DOHH2 (cell line): Measurements from ENCODE around the gene RAB23.

Experiments used
- H3F3A ChIP-seq: fragments of 200-600 bp; sonication (generic), shearing (Covaris generic); 2 replicates; pipeline ENCODE4 v1.6.0; 2016; ENCODE audit warnings: antibody characterized with exemption, mild to moderate bottlenecking; ENCODE audit not compliant: control insufficient read depth, insufficient read depth
- H3K27ac ChIP-seq: fragments of 200-600 bp; sonication (generic); 2 replicates; pipeline ENCODE4 v1.5.1; 2014; ENCODE audit warnings: low read depth, mild to moderate bottlenecking, low read length, moderate library complexity
- H3K27me3 ChIP-seq: fragments of 200-600 bp; sonication (generic); 2 replicates; pipeline ENCODE4 v1.6.1; 2014; ENCODE audit warnings: mild to moderate bottlenecking, low read length, mixed read lengths; ENCODE audit not compliant: control insufficient read depth
- H3K36me3 ChIP-seq: fragments of 200-600 bp; sonication (generic); 2 replicates; pipeline ENCODE4 v1.6.1; 2014; ENCODE audit warnings: mild to moderate bottlenecking, low read length, moderate library complexity, mixed read lengths; ENCODE audit not compliant: control insufficient read depth
- H3K4me1 ChIP-seq: fragments of 200-600 bp; sonication (generic); 2 replicates; pipeline ENCODE4 v1.6.1; 2014; ENCODE audit warnings: mild to moderate bottlenecking, low read length, mixed read lengths; ENCODE audit not compliant: control insufficient read depth
- H3K4me2 ChIP-seq: fragments of 200-600 bp; sonication (generic); 2 replicates; pipeline ENCODE4 v1.6.0; 2014; ENCODE audit warnings: mild to moderate bottlenecking, low read length, moderate library complexity
- H3K4me3 ChIP-seq: fragments of 200-600 bp; sonication (generic); 2 replicates; pipeline ENCODE4 v1.5.1; 2014; ENCODE audit warnings: mild to moderate bottlenecking, low read length, mixed read lengths
- H3K79me2 ChIP-seq: fragments of 200-600 bp; sonication (generic); 2 replicates; pipeline ENCODE4 v1.6.1; 2014; ENCODE audit warnings: mild to moderate bottlenecking, low read length, mixed read lengths; ENCODE audit not compliant: control insufficient read depth
- H3K9me2 ChIP-seq: fragments of 200-600 bp; sonication (generic); replicated peaks from 2 replicates; pipeline ENCODE4 v1.6.1; 2014; ENCODE audit warnings: mild to moderate bottlenecking, low read length, mixed read lengths; ENCODE audit not compliant: control insufficient read depth
- H3K9me3 ChIP-seq: fragments of 200-600 bp; sonication (generic); 2 replicates; pipeline ENCODE4 v1.6.1; 2014; ENCODE audit warnings: antibody characterized with exemption, low read length, mixed read lengths; ENCODE audit not compliant: control insufficient read depth, insufficient read depth
- H4K20me1 ChIP-seq: fragments of 200-600 bp; sonication (generic); 2 replicates; pipeline ENCODE4 v1.6.0; 2014; ENCODE audit warnings: low read depth, mild to moderate bottlenecking, antibody characterized with exemption, low read length, moderate library complexity; ENCODE audit not compliant: control insufficient read depth, insufficient read depth
- EZH2phosphoT487 ChIP-seq: fragments of 200-600 bp; sonication (generic); IDR thresholded peaks from 2 replicates; pipeline ENCODE4 v1.6.1; 2017; ENCODE audit warnings: borderline replicate concordance, mild to moderate bottlenecking, antibody characterized with exemption, low read length, moderate library complexity, mixed read lengths
- TF ChIP-seq, protein P1 (sequence below): fragments of 200-600 bp; sonication (generic); IDR thresholded peaks from one replicate; pipeline ENCODE4 v1.5.1; 2014; ENCODE audit warnings: antibody characterized with exemption, mild to moderate bottlenecking, low read depth, low read length; ENCODE audit not compliant: poor library complexity, severe bottlenecking

RAB23 gene

DNA sequence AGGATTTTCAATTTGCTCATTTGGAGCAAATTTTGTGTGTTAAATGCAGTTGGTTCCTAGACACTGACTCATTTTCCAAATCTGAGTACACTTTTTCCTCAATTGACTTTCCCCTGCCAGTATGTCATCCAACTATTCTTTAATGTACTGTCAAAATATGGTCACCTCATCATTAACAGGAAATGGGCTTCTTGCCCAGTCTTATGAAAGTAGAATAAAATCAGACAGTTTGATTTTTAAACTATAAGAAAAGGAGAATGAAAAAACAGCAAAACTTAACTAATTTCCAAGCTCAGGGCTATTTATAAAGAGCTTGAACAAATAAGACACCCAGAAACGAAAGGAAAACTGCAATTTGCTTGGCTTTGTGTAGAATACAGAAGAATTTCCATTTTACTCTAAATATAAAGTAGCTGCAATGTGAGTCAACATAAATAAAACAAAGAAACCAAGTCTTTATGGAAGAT lies 43.7 kb upstream of the RAB23 start:
- Histone ChIP-seq H3K4me2 (no peak overlapping the region), H3K79me2 (no peaks in the 10 kb centered on the region), H3K9me3 (no peaks in the 10 kb centered on the region), H3K27me3 (peaks cover 8% of the 10 kb centered on the region), H3K4me3 (no peak overlapping the region), H4K20me1 (no peaks in the 10 kb centered on the region), H3K27ac (no peak overlapping the region), H3K4me1 (no peaks in the 10 kb centered on the region), H3K9me2 (no peaks in the 10 kb centered on the region), H3F3A (no peaks in the 10 kb centered on the region), H3K36me3 (no peaks in the 10 kb centered on the region)
- TF ChIP-seq EZH2phosphoT487 = no peak
- TF ChIP-seq, protein P1, sequence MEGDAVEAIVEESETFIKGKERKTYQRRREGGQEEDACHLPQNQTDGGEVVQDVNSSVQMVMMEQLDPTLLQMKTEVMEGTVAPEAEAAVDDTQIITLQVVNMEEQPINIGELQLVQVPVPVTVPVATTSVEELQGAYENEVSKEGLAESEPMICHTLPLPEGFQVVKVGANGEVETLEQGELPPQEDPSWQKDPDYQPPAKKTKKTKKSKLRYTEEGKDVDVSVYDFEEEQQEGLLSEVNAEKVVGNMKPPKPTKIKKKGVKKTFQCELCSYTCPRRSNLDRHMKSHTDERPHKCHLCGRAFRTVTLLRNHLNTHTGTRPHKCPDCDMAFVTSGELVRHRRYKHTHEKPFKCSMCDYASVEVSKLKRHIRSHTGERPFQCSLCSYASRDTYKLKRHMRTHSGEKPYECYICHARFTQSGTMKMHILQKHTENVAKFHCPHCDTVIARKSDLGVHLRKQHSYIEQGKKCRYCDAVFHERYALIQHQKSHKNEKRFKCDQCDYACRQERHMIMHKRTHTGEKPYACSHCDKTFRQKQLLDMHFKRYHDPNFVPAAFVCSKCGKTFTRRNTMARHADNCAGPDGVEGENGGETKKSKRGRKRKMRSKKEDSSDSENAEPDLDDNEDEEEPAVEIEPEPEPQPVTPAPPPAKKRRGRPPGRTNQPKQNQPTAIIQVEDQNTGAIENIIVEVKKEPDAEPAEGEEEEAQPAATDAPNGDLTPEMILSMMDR = no peak

DNA sequence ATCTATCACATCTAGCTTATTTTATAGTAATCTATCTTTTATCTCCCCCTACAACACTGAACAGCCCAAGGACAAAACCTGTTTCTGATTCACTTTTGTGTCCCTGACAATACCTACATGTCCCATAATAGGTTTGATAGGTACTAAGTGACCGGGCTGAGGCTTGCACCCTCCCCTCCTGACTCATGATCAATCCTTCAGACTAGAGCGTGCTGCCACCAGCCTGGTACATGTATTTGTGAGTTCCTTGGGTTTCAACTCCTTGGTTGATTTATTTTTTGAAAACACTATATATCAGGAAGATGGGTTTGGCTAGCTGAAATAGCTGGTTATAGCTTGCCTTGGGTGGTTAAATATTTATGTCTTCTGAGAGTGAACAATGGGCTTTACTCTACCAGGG lies 41.6 kb upstream of the RAB23 start:
- H3K4me2 ChIP-seq = no peak overlapping the region
- no peaks in the 10 kb centered on the region for H4K20me1 ChIP-seq
- no peak overlapping the region for H3K27ac ChIP-seq

DNA sequence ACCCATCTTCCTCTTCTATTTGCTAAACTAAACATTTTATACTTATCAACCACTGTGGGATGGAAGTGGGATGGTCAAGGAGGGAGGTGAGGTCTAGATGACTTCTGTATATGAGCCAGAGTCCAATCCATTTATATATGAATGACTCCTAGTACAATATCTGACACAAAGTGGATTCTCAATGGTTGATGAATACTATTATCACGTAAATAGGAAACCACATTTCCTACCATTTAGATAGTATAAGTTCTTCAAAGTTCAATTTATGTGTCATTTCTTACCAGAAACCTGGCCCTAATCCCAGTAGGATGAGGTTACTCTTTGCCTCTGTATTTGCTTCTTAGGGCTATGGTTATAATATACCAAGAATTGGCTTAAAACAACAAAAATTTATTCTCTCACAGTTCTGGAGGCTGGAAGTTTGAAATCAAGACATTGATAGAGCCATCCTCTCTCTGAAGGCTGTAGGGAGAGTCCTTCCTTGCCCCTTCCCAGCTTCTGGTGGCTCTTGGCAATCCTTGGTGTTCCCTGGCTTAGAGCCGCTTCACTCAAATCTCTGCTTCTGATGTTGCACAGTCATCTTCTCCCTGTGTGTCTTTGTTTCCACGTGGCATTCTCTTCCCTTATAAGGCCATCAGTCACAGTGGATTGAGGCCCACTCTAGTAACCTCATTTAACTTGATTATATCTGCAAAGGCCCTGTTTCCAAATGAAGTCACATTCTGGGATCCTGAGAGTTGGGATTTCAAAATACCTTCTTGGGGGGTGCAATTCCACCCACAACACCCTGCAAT lies 41.0 kb upstream of the RAB23 start:
- Histone ChIP-seq H3K9me3 (no peaks in the 10 kb centered on the region), H3K4me1 (no peaks in the 10 kb centered on the region), H3K4me2 (no peak overlapping the region), H3K27ac (no peak overlapping the region), H4K20me1 (no peaks in the 10 kb centered on the region), H3K4me3 (no peak overlapping the region), H3K27me3 (peaks cover 8% of the 10 kb centered on the region), H3K79me2 (no peaks in the 10 kb centered on the region), H3K36me3 (no peaks in the 10 kb centered on the region), H3F3A (no peaks in the 10 kb centered on the region), H3K9me2 (no peaks in the 10 kb centered on the region)
- TF ChIP-seq, protein P1 = no peak
- TF ChIP-seq EZH2phosphoT487 = no peak

More for the DNA sequence above, 41.6 kb upstream of the RAB23 start:
- Histone ChIP-seq H3K4me3 (no peak overlapping the region), H3K36me3 (no peaks in the 10 kb centered on the region), H3F3A (no peaks in the 10 kb centered on the region), H3K79me2 (no peaks in the 10 kb centered on the region), H3K9me2 (no peaks in the 10 kb centered on the region), H3K4me1 (no peaks in the 10 kb centered on the region), H3K27me3 (peaks cover 8% of the 10 kb centered on the region), H3K9me3 (no peaks in the 10 kb centered on the region)
- TF ChIP-seq, protein P1 = no peak
- TF ChIP-seq EZH2phosphoT487 = no peak
